GM18508 (cell line): ENCODE data around the gene LPA.

Experiments used
- ATAC-seq: cut with Tn5 transposase; IDR thresholded peaks from one replicate; pipeline ENCODE4 v1.9.1; 2021; ENCODE audit warnings: moderate number of reproducible peaks; ENCODE audit not compliant: insufficient read depth, unreplicated experiment

LPA gene

DNA sequence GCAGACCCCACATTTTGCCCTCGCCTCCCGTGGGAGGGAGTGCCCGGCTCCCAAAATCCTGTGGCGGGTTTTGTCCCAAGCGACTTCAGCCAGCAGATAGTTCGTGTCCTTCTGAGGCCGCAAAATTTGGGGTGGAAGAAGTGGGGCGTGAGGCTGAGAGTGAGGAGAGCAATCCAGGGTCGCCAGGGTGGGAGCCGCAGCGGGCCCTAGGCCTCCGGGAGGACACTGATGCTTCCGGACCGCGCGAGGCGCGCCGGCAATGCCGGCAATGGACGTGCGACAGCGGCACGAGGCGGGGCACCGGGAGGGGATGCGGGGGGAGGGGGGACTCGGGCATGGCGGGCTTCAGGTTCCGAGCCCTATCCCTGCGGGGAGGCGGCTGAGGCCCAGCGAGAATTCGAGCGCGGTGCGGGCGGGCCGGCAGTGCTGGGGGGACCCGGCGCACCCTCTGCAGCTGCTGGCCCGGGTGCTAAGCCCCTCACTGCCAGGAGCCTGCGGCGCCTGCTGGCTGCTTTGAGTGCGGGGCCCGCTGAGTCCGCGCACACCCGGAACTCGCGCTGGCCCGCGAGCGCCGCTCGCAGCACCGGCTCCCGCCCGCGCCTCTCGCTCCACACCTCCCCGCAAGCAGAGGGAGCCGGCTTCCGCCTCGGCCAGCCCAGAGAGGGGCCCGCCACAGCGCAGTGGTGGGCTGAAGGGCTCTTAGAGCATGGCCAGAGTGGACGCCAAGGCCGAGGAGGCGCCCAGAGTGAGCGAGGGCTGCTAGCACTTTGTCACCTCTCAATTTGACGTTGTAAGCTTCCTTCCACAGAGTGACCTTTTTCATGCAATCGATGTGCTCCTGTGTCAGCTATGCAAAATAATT, 143.8 kb downstream of the LPA start:
- peak; percentile 28 for ATAC-seq

DNA sequence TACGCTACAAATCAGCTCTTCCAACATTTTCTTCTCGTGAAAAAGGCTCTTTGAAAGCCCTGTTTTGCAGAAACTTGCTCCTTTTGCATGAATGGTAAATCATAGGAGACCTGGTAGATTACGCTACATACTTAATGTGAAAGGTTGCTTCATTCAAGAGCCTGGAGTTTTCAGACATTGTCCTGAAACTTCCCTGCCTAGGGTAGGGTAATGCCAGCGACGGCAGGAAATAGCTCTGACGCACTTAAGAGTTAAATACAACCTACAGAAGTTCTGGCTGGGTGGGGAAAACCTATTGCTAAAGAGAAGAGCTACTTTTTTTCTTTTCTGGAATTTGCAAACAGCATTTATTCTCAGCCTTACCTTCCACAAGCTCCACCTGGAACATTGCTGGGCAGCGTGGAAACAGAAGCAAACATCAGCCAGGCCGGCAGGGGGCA, 144.5 kb downstream of the LPA start:
- ATAC-seq, result peak; percentile 63

DNA sequence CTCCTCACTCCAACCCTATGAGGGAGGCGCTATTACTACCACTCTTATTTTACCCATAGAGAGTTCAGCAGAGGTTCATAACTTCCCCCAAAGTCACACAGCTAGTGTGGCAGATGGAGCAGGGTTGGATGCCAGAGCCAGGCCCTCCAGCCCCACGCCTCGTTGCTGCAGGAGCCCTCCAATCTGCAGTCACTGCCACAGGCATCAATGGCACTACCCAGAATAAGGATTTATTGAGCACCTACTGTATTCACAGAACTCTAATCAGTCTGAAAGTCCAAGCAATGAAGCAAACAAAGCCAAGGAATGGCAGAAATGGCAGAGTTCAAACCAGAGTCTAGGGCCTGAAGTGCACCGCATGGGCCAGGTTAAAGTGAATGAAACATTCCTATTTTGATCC, 144.9 kb downstream of the LPA start:
- ATAC-seq, result no peak

- ATAC-seq, result no peak
Observed at GRCh38 chr6:160513836-160514235, 150.2 kb downstream of the LPA start.

- ATAC-seq, result no peak
Observed at GRCh38 chr6:160510976-160511617, 153.0 kb downstream of the LPA start.

DNA sequence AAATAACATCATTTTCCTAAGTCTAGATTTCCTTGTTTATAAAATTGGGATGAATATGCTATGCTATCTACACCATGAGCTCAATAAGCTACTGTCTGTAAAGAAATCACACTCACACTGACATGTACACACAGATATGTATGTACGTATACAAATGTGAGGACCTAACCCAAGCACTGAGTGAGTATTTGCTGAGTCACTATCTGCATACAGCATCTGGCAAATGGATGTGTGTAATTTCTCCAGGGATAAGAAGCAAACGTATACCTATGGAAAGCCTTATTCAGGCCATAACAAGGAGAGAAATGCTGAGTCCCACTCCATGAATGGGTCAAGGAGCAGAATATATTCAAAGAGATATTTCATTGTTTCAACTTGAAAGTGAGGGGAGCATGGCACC, 153.9 kb downstream of the LPA start:
- no peak for ATAC-seq

- no peak for ATAC-seq
Observed at GRCh38 chr6:160509610-160510009, 154.5 kb downstream of the LPA start.

DNA sequence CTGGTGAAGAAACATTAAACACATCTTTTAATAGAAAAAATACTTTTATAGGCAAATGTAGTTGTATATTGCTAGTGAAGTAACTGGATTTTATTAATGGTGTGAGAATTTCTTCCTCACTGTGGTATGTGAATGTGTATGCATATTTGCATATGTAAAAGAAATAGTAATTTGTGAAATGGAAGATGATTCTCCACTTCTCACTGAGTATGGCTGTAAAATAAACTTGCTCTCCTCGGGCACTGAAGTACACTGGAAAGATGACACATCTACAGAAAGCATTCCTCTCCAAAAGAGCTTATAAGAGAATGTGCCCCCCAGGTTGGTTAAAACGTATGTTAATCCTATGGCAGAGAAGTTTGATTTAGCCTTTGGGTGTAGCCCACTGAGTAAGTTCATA, 155.5 kb downstream of the LPA start:
- ATAC-seq, result no peak

- ATAC-seq, result no peak
Observed at GRCh38 chr6:160507420-160507819, 156.7 kb downstream of the LPA start.

- no peak for ATAC-seq
Observed at GRCh38 chr6:160505970-160506369, 158.1 kb downstream of the LPA start.

DNA sequence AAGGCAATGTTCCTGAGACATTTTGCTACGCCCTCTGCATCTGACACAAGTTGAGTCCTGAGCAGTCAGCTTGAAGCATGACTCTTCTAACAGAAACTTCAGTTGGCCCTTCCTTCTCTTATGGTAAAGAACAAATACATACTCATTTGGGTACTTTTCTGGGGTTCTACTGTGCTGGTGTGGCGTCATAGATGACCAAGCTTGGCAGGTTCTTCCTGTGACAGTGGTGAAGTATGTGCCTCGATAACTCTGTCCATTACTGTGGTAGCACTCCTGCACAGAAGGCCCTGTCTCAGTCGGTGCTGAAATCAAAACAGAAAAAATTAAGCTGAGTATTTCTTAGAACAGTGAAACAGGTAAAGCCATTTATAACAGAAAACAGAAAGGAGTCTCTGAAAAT, 163.4 kb downstream of the LPA start:
- no peak for ATAC-seq

DNA sequence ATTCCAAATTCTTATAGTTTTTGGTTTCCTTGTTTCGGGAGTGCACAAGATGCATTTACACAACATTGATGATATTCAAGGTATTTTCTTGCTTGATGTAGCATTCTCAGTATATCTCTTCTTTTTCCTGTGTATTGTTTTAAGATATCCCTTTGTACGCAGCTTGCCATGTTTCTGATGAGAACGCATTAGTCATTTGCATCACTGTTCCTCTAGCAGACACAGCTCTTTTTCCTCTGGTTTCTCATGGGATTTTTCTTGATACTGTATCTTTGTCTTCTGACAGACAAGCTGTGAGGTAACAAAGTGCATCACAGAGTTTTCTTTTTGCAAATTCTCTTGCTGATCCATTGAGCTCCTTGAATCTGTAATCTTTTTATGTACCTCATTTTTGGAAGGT, 169.5 kb downstream of the LPA start:
- ATAC-seq, result no peak

DNA sequence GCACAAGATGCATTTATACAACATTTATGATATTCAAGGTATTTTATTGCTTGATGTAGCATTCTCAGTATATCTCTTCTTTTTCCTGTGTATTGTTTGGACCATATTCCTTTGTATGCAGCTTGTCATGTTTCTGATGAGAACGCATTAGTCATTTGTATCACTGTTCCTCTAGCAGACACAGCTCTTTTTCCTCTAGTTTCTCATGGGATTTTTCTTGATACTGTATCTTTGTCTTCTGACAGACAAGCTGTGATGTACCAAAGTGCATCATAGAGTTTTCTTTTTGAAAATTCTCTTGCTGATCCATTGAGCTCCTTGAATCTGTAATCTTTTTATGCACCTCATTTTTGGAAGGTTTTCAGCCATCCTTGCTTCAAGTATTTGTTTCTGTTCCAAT, 175.0 kb downstream of the LPA start:
- ATAC-seq, result no peak

GRCh38 chr6:160487116-160487515, 177.0 kb downstream of the LPA start:
- no peak for ATAC-seq
